HG02840 (cell line): ENCODE measurements around the gene PCK1.

ENCODE experiments used
- ATAC-seq: cut with Tn5 transposase; IDR thresholded peaks from one replicate; pipeline ENCODE4 v1.9.1; 2021; ENCODE audit warnings: mild to moderate bottlenecking, moderate library complexity, moderate number of reproducible peaks; ENCODE audit not compliant: unreplicated experiment, low FRiP score

Gene PCK1

GRCh38 chr20:57587278-57587988 is 26.5 kb downstream of the PCK1 start:
- no peak for ATAC-seq

GRCh38 chr20:57587989-57588377 is 27.1 kb downstream of the PCK1 start:
- no peak for ATAC-seq

DNA sequence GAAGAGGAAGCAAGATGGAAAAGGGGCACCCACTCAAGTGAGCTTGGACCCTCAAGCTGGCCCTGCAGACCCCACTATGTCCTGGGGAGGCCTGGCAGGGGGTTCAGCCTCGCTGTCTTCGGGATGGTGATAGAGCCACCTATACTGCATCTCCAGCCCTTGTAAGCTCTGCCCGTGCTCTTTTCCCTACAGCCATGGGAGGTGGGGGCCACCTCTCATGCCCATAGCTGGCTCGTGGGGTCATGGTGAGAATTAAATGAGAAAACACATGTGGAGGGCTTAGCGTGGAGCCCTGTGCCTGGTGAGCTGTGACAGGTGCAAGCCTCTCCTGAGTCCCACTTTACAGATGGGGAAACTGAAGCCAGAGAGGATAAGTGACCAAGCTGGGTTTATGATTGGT is 27.7 kb downstream of the PCK1 start:
- ATAC-seq = no peak

- no peak for ATAC-seq
These were observed 28.3 kb downstream of the PCK1 start for GRCh38 chr20:57589123-57589727.

DNA sequence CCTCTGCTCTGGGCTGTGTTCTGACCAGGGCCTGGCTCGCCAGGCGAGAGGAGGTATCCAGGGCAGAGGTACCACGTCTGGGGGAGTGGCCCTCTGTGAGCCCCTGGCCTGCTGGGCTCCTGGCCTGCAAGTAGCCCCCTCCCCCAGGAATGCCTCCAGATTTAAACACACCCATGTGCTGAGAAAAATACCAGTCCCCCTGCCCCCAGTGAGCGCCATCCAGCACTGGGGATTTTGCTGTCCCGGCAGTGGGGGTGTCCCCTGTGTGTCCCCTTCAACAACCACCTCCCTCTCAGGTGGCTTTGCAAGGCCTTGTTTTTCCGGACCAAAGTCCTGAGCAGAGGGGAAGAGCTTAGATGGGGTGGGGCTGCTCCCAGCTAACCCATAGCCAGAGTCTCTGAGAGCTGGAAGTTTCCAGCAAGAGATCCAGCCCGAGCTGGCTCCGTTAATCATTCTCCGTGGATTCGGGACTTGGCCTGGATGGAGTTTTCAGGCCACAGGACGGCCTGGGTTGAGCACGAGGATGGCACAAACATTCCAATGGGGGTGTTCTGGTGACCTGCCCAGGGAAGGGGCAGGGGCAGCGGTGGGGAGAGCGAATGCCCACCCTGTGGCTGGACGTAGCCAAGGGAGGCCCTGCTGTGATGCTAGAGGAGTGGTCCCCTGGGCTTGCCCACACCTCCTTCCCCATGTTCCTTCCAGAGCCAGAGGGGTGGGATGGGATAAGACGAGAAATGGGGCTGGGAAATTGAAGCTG is 29.0 kb downstream of the PCK1 start:
- no peak for ATAC-seq

- ATAC-seq = no peak
These were observed 29.8 kb downstream of the PCK1 start for GRCh38 chr20:57590485-57591288.

DNA sequence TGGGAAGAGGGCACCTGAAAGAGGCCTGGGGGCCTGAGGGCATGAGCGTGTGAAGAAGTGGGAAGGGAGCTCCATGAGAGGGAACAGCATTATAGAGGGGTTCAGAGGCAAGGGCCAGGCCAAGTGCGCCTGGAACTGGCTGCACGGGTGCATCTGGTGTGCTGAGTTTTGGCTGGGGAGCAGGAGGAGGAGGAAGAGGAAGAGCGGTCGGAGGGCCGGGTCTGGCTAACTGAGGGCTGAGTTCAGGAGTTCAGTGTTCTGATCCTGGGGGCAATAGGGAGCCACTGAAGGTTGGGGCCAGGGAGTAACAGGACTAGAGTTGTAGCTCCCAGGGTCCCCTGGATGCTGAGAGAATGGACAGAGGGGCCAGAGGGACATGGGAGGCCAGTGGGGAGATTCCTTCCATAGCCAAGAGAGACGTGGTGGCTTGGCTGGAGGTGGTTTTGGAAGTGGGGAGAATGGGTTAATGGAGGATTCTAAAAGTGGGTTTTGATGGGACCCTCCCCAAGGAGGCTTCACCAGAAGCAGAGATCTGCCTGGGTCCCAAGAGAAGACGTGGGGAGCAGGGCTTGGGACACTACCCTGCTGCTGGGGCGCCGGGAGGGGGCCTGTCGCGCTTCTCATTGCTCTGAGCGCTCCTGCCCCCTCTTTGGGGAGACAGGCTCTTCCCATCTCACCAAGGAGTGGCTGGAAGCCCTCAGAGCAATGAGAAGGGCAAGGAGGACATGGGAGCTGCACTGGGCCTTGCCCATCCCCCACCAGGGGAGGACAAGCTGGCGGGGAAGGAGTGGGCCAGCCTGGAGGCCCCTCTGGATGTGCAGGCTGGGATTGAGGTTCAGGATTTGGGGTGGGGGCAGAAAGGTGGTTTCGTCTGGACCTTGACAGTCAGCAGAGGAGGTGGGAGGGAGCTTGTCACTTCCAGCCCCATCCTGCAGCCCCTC is 30.6 kb downstream of the PCK1 start:
- ATAC-seq = no peak

DNA sequence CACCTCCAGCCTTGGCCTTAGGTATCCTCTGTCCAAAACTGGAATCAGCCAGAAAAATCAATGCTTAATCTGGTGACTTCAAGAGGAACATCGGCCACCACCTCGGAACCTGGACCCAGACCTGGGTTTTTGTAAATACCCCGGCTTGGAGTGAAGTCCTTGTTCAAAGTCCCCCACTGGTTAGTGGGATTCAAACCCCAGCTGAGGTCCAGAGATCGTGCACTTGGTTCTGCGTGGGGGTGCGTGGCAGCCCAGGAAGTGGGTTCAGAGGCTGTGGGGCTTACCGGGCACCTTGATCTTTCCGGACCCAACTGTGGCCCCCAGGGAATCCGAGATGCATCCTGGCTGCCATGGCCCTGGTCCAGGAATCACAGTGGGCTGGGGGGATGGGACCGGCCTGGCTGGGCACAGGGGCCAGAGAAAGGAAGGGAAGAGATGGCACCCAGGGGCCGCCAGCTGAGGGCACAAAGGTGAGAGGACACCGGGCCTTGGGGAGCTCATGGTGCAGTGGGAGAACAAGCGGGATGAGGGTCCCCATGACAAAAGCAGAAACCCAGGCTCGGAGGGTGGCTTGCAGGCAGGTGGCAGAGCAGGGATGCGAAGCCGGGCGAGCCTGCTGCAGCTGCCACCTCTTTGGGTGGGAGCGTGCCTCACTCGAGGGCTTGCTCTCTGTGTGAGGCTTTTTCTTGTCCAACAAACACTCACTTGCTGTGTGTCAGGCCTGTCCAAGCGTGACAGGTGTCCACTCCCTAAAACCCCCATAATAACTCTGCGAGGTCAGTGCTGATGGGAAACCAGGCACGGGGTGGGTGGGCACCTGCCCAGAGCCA is 31.6 kb downstream of the PCK1 start:
- ATAC-seq = no peak

- ATAC-seq = no peak
These were observed 32.4 kb downstream of the PCK1 start for GRCh38 chr20:57593134-57593886.

GRCh38 chr20:57594092-57594951 is 33.4 kb downstream of the PCK1 start:
- no peak for ATAC-seq

- ATAC-seq = no peak
These were observed 34.4 kb downstream of the PCK1 start for GRCh38 chr20:57595041-57596030.

GRCh38 chr20:57596358-57596757 is 35.4 kb downstream of the PCK1 start:
- ATAC-seq = no peak

GRCh38 chr20:57596998-57597939 is 36.4 kb downstream of the PCK1 start:
- no peak for ATAC-seq

DNA sequence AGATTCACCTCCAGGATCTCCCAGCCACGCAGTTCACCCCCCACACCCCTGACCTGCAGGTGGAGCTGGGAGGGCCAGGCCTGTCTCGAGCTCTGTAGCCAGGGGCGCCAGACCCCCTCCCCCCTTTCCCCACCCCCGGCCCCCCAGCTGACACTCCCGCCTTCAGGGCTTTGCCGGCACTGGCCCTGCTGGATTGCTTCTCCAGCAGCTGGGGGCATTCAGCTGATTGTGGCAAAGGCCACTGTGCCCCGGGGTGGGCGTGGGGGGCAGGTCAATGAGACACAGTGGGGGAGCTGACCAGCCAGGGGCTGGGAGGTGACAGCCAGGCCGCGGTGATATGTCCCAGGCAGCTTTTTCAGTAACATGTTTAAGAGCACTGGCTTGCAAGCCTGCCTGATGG is 37.1 kb downstream of the PCK1 start:
- no peak for ATAC-seq

DNA sequence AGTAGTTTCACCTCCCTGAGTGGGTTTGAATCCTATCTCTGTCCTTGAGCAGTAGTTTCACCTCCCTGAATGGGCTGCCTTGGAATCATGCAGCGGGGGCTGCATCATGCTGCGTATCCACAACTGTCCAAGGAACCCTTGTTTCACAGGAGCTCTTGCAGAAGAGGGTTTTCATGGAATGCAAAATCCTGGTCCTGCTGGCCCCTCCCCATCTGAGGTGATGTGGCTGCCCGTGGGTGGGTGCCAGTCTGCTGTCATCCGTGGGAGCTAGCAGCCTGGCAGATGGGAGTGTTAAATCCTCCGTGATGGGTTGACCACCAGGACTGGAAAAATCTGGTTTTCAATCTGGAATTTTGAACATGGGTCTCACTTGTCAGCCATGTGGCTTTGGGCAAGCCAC is 37.6 kb downstream of the PCK1 start:
- ATAC-seq = no peak
